GM18505 (cell line): Measurements from ENCODE around the gene TOR2A.

Experiments
- ATAC-seq: cut with Tn5 transposase; IDR thresholded peaks from one replicate; pipeline ENCODE4 v1.9.1; 2021; ENCODE audit not compliant: unreplicated experiment
- POLR2A ChIP-seq: IDR thresholded peaks from 4 replicates; pipeline ENCODE4 v1.6.1; 2011; ENCODE audit warnings: borderline replicate concordance; ENCODE audit not compliant: insufficient read depth, insufficient read length; ENCODE audit errors: extremely low read depth

The TOR2A gene

DNA sequence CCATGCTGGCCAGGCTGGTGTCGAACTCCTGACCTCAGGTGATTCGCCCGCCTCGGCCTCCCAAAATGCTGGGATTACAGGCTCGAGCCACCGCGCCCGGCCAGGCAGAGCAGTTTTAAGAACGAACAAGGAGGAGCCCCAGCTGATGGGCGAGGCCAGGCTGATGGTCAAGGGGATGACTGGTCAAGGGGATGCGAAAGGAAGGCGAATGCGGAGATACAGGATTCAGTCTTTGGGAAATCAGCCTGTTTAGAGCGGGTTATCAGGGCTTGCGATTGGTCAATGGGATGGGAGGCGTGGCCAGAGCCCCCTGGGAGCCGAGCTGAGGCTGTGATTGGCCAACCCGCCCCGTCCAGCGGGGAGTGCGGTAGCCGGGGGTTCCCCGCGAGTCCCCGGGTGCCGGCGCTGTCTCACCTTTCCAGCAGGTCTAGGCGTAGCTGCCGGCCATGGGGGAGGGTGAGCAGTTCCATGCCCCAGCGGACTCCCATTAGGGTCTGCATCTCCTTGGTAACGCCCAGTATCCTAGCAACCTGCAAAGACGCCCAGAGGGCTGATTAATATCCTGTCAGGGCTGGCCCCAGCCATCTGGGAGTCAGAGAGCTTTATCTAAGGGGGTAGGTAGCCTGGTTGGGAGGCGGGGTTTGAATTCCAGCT, 7.5 kb upstream of the TOR2A start:
- TF ChIP-seq POLR2A, result no peak
- no peak for ATAC-seq

- no peak for ATAC-seq
- TF ChIP-seq POLR2A, result no peak
Measured at GRCh38 chr9:127741831-127742434, 6.8 kb upstream of the TOR2A start.

DNA sequence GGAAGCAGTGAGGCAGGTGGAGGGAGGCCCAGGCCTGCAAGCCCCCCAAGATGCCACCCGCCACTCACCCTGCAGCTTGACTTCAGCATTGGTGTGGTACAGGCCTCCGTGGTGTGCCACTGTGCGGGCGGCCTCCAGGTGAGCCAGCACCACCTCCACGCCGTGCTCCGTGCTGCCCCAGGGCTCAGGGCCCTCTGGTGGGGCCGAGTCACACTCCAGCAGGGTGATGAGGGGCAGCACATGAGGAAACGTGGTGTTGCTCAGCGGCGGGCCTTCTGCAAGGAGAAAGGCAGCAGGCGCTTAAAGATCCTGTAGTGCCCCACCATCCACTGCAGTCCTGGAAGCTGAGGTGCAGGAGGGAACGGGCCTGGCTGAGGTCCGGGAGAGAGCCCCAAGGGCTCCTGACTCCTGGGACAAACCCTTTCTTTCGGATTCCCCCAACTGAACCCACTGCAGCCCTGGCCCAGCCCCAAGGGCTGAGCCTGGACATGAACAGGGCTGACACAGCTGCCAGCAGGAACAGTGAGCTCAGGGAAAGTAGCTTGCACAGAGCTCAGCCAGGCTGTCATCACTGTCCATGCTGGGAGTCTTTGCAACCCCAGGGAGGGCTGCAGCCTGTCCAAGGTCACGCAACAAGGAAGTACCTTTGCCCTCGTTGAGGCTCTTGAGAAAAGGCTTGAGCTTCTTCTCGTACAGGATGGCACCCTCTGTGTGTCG, 4.7 kb upstream of the TOR2A start:
- ATAC-seq, result no peak
- TF ChIP-seq POLR2A, result no peak

DNA sequence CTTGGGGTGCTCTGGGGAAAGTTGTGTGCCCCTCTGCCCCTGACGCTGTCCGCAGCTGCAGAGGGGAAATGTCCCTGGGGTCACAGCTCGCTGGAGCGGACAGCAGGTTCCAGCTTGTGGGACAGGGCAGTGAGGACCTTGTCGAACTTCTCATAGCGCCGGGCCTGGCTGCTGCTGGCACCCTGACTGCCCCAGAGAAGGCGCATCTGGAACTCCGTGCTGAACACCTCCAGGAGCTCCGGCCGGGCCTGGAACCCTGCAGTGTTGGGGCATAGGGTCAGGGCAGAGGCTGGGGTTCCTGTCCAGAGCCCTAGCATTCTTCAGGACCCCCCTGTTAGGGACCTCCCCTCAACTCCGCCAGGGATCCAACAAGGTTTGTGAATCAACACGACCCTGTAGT, 3.6 kb upstream of the TOR2A start:
- TF ChIP-seq POLR2A, result no peak
- ATAC-seq, result no peak

GRCh38 chr9:127735530-127736185, 564 bp upstream of the TOR2A start:
- no peak for ATAC-seq
- no peak for TF ChIP-seq POLR2A

DNA sequence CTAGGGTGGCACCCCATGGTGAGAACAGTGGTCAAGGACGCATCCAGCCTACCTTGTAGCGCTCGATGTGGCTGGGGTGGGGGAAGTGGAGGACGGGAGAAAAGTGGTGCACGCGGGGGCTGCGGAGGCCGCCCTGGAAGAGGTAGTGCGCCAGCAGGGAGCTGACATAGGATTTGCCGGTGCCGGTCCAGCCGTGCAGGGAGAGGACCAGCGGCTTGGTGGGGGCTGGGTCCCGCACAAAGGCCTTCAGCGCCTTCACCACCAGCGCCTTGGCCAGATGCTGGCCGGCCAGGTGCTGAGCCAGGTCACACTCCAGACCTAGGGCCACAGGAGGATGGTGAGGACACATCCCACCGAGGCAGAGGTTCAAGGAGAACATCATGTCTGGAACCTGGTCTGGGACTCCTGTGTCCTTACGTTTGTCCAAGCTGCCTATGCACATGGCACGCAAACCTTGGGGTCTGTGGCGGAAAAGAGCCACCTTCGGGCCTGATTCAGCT, 797 bp downstream of the TOR2A start:
- no peak for TF ChIP-seq POLR2A
- no peak for ATAC-seq

- ATAC-seq, result no peak
Measured at GRCh38 chr9:127733614-127734013, 1.5 kb downstream of the TOR2A start.

DNA sequence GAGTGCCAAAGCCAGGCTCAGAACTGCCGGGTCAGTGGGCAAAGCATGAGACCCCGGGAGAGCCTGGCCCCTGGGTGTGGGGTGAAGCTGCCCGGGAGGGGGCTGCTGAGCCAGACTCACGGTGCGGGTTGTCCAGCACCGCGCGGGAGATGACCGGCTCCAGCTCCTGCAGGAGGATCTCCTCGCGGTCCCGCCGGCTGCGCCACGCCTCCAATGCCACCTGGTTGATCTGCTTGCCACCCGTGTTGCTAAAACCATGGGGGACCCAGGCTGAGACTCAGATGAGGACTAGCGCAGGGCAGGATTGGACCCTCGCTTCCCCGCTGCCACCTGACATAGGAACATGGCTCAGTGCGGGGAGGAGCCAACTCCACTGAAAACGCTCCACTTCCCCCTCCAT, 2.6 kb downstream of the TOR2A start:
- no peak for TF ChIP-seq POLR2A
- ATAC-seq, result no peak

More at GRCh38 chr9:127733614-127734013, 1.5 kb downstream of the TOR2A start:
- no peak for TF ChIP-seq POLR2A

- no peak for TF ChIP-seq POLR2A
- ATAC-seq, result no peak
Measured at GRCh38 chr9:127731938-127732337, 3.2 kb downstream of the TOR2A start.

GRCh38 chr9:127730799-127731410, 4.2 kb downstream of the TOR2A start:
- no peak for TF ChIP-seq POLR2A
- ATAC-seq, result no peak

DNA sequence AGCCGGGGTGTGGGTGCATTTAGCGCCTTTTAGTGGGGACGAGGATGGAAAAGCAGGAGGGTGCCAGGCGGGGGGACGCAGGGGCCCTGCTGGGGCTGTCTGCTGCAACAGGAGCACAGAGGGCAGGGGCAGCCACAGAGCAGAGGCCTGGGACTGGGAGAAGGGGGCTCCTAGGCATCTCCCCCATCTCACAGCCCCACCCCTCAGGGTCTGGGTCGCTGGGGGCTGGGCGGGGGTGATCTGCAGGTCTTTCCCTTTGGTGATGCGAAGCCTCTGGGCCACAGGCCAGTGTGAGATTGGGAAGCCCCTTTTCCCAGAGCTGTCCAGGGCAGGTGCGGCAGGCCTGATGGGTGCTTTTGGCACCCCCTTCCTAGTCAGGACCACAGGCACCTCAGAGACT, 4.8 kb downstream of the TOR2A start:
- ATAC-seq, result no peak
- no peak for TF ChIP-seq POLR2A

DNA sequence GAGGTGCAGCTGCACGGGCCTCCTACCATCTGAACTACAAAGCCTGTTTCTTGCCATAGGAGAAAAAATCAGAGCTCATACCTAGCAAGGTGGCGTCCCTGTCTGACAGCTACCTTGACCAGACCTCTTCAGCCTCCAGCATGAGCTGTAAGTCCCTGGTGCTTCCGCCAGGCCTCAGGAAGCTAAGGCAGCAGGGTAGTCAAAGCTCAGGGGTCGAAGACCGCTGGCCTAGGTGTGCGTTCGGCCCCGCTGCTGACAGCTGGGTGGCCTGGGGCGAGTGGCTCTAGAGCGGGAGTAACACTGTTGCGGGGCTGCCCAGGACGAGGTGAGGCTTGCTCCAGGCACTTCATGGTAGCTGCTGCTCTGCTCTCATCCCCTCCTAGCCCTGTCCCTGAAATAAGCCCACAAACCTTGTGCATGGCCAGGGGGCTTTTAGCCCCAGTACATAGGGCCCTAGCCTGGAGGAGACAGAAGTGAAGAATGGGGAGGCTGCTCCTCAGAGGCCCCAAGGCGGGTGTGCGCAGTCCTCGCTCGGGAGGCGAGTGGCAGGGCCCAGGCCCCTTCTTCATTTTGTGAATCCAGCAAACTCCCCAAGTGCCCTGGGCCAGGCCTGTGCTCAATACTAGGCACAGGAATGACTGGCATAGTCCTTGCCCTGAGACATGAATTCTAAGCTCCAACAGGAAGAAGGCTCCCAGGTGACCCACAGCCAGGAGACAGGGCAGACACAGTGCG, 5.4 kb downstream of the TOR2A start:
- ATAC-seq, result no peak
- TF ChIP-seq POLR2A, result no peak
